Adrenal gland (tissue), 12 donors: ENCODE results near the gene UBR1. TPM values are rescaled to one million over a fixed set of nuclear protein-coding genes. Genes with fewer than 3 reads are reported as not detected.
A peak's percentile ranks its signal among the peaks of the same experiment; 100 is the strongest.
"Not testable (repeated sequence)": the region's sequence is repeated elsewhere in the genome, so short reads cannot be mapped to it uniquely, and the experiment has no call there.

Experiments
- DNase-seq, 7 donors: peaks; one replicate each; pipeline ENCODE4 v3.0.0-alpha.2; 2019 to 2020
- H3K27ac ChIP-seq, 5 donors: fragments of 200-600 bp; sonication (generic) in 4 of 5; 1 replicate in 3 of 5; 2 replicates in 2 of 5; pipeline versions ENCODE4 v1.5.1 to v1.8.0; 2016 to 2020; ENCODE audit warnings: mild to moderate bottlenecking in 1 of 5
- H3K27me3 ChIP-seq: fragments of 200-600 bp; 2 replicates; pipeline ENCODE4 v1.8.0; 2021
- H3K36me3 ChIP-seq, 2 donors: fragments of 200-600 bp; replicated peaks in 1 of 2; 1 replicate in 1 of 2; 2 replicates in 1 of 2; pipeline versions ENCODE4 v1.5.1 to v1.8.0; 2018 to 2022
- H3K4me1 ChIP-seq, 2 donors: fragments of 200-600 bp; replicated peaks in 1 of 2; 1 replicate in 1 of 2; 2 replicates in 1 of 2; pipeline versions ENCODE4 v1.5.1 to v1.8.0; 2018 to 2021
- H3K4me3 ChIP-seq, 4 donors: fragments of 200-600 bp; sonication (generic) in 3 of 4; one replicate each; pipeline ENCODE4 v1.5.1; 2016 to 2018
- H3K9me3 ChIP-seq, 3 donors: fragments of 200-600 bp; sonication (generic) in 1 of 3; replicated peaks in 1 of 3; 1 replicate in 2 of 3; 2 replicates in 1 of 3; pipeline versions ENCODE4 v1.5.1 to v1.8.0; 2016 to 2021
- POLR2A ChIP-seq, 2 donors: fragments of 450-650 bp; IDR thresholded peaks; one replicate each; pipeline ENCODE4 v1.6.1; 2017; ENCODE audit warnings: antibody characterized with exemption in 2 of 2, mild to moderate bottlenecking in 2 of 2, moderate library complexity in 1 of 2
- WGBS, 4 donors: extraction: QIAGEN DNeasy Blood & Tissue Kit in 2 of 4; methylation state at CpG; one replicate each; pipeline versions ENCODE4 v1.1.5 to v1.1.7; 2013 to 2017; 5-methylcytosine and 5-hydroxymethylcytosine counted together
- intact Hi-C, 2 donors: fragments of 100-400 bp; cut with DNase I; formaldehyde crosslinking; loops; one replicate each; pipeline versions ENCODE4 v1.14.1 to v1.15.0; 2022 to 2023
- polyA plus RNA-seq, 3 donors: library from polyadenylated mRNA; stranded (reverse); fragments of 200-250 nt in 2 of 3; fragments of 350-450 nt in 1 of 3; fragmentation: Illumina TruSeq in 1 of 3; extraction: RNeasy Lipid Tissue Mini Kit (QIAGEN cat#74804) in 1 of 3; gene quantifications; one replicate each; pipeline ENCODE4 v1.2.3, GENCODE V29; 2013 to 2014
- total RNA-seq, 9 donors: library from RNA; depleted of rRNA in 4 of 9; stranded (reverse); fragments of >200 nt in 4 of 9; fragments of 120-200 nt in 1 of 9; fragmentation: NEBNext Ultra II Directional in 1 of 9; extraction: Animal tissue kit (Norgen Biotek cat#: 25700) in 1 of 9; gene quantifications; one replicate each; pipeline versions ENCODE4 v1.1.0 to v1.2.4, GENCODE V29; 2013 to 2023
- TF ChIP-seq, protein P1 (sequence below), 6 experiments: fragments of 450-650 bp in 4 of 6; fragments of 200-600 bp in 2 of 6; sonication (generic) in 1 of 6; IDR thresholded peaks; 1 replicate in 5 of 6; 2 replicates in 1 of 6; pipeline versions ENCODE4 v1.5.1 to v1.8.0; 2016 to 2021; ENCODE audit warnings: antibody characterized with exemption in 6 of 6, mild to moderate bottlenecking in 2 of 6, moderate library complexity in 1 of 6
- donor health status: healthy with polysubstance abuse.
- donor health status: Bipolar disorder and iron deficiency.
- donor health status: DM: yes; HTN: yes; CAD: no.
- donor health status: DM: no; HTN: no; CAD: no.
- donor health status: DM: no; HTN: no; CAD: no.
- donor health status: DM: yes; HTN: yes; CAD: no.

The UBR1 gene
- total and polyA plus RNA-seq, 12 donors: 3.9 to 37.9 (median 21.6) TPM

DNA sequence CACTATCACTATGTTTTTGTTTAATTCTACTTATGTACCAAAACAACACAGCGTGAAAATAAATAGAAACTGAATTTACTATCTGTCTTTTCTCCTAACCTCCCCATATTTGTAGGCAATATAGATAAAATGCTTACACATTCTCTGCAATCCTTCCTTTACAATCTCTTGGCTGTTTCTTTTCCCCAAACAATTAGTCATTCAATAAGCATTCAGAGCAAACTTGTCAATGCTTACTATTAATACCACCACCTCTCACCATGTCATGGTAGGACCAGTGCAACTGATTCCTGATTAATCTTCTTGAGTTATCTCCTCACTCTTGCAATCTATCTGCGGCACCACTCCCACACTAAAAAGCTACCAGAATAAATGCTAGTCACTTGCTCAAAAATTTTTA lies 111.3 kb downstream of the UBR1 start:
- no peak overlapping the region for H3K27ac ChIP-seq
- H3K4me1 ChIP-seq: peaks cover 10 to 23% of the 10 kb centered on the region in 2 donors
- H3K4me3 ChIP-seq: no peak overlapping the region
- 95 to 97% (median 95%) methylated on average over 2 of the region's 2 CpGs for WGBS, 4 donors
- H3K36me3 ChIP-seq: peaks cover 0 to 7% of the 10 kb centered on the region in 2 donors
- no peak for DNase-seq
- intact Hi-C loops: no loop called here
- H3K9me3 ChIP-seq: no peaks in the 10 kb centered on the region
- H3K27me3 ChIP-seq: no peaks in the 10 kb centered on the region
- no peak for TF ChIP-seq POLR2A (IDR thresholded peaks at IDR 0.05)
- TF ChIP-seq, protein P1, sequence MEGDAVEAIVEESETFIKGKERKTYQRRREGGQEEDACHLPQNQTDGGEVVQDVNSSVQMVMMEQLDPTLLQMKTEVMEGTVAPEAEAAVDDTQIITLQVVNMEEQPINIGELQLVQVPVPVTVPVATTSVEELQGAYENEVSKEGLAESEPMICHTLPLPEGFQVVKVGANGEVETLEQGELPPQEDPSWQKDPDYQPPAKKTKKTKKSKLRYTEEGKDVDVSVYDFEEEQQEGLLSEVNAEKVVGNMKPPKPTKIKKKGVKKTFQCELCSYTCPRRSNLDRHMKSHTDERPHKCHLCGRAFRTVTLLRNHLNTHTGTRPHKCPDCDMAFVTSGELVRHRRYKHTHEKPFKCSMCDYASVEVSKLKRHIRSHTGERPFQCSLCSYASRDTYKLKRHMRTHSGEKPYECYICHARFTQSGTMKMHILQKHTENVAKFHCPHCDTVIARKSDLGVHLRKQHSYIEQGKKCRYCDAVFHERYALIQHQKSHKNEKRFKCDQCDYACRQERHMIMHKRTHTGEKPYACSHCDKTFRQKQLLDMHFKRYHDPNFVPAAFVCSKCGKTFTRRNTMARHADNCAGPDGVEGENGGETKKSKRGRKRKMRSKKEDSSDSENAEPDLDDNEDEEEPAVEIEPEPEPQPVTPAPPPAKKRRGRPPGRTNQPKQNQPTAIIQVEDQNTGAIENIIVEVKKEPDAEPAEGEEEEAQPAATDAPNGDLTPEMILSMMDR (IDR thresholded peaks at IDR 0.05): no peak

DNA sequence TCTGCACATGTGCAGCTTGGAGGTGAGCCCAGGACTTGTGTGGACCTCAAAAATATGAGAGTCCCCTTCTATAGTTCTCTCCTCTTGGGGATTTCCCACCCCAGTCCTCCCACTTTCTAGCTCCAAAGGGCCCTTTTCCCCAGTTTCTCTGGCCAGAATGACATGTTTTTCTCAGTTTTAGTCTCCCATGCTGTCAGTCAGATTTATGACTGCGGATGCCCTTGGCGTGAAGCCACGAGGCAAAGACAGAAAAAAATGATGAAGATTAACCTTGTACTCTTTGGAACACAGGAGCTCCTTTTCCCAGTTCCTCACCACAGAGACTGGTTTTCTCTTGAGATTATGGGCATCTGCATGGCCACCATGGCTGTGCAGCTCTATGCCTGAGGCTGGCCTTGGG lies 113.2 kb downstream of the UBR1 start:
- intact Hi-C loops: no loop called here
- peaks cover 0 to 19% of the 10 kb centered on the region in 2 donors for H3K36me3 ChIP-seq
- TF ChIP-seq, protein P1 (IDR thresholded peaks at IDR 0.05): no peak
- no peak for TF ChIP-seq POLR2A (IDR thresholded peaks at IDR 0.05)

DNA sequence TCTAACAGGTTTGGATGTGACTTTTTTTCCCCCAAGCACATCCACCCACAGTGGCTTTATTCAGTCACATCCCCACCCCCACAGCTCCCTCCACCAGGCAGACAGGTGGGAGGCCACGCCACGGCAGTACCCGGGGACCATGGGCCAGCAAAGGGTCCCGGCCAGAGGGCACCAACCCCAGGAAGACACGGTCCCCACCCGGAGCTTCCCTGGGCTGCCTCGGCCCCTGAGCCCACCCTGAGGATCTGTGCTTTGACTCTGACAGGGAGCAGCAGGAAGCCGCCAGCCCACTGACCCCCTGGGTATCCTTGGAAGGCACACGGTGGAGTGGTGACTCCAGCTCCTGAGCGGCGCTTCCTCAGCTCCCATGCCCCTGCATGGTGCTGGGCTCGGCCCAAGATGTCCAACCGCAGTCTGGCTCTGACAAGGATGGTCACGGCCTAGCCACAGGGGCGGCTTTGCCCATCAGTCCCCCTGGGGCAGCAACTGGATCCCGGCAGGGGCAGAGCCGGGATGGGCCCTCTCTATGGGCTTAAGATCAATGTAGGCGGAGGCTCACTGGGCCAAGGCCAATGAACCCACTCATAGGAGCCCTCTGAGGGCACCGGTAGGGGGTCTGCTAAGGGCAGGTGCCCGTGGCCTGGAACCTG lies 119.0 kb downstream of the UBR1 start:
- H3K4me3 ChIP-seq: no peak overlapping the region
- no peak overlapping the region for H3K27ac ChIP-seq
- intact Hi-C loops: no loop called here
- H3K9me3 ChIP-seq: no peaks in the 10 kb centered on the region
- TF ChIP-seq, protein P1 (IDR thresholded peaks at IDR 0.05): no peak
- TF ChIP-seq POLR2A (IDR thresholded peaks at IDR 0.05): no peak
- peaks cover 1 to 6% of the 10 kb centered on the region in 2 donors for H3K4me1 ChIP-seq
- no peaks in the 10 kb centered on the region for H3K27me3 ChIP-seq
- peaks cover 0 to 33% of the 10 kb centered on the region in 2 donors for H3K36me3 ChIP-seq
- WGBS, 4 donors: 93 to 95% (median 94%) methylated on average over 13 to 20 of the region's 20 CpGs
- DNase-seq: no peak

More for the DNA sequence above, 113.2 kb downstream of the UBR1 start:
- Histone ChIP-seq H3K9me3 (no peaks in the 10 kb centered on the region), H3K4me1 (peaks cover 10 to 19% of the 10 kb centered on the region in 2 donors), H3K27ac (peak overlapping the region in 2 of 5 donors; percentile 13 to 32), H3K27me3 (no peaks in the 10 kb centered on the region), H3K4me3 (no peak overlapping the region)
- 12 to 38% (median 28%) methylated on average over 3 of the region's 3 CpGs for WGBS, 4 donors
- peak; percentile 51 to 81 (median 67) for DNase-seq

DNA sequence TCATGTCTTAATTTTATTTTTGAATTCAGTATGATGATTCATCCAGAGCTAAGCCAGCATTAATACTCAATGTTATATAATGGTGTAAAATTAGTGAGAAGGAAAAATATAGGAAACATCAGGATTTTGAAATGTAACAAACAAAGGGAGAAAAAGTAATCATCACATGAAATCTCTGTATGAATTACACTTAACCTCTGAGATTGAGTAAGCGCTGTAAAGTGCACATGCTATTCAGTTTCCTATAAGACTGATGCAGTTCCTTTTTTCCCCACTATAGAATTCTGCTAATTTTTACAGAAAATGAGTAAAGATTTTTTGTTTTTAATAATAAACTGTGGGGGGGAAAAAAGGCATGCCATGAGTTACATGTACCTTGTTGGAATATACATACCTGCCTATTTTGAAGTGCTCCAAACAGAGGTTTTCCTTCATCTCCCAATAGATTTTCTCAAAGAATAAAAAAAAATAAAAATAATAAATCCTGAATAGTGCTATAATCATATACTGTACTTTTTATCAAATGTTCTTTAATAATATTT lies 121.3 kb downstream of the UBR1 start:
- Histone ChIP-seq H3K36me3 (peaks cover 0 to 36% of the 10 kb centered on the region in 2 donors), H3K27ac (no peak overlapping the region), H3K9me3 (no peaks in the 10 kb centered on the region), H3K27me3 (no peaks in the 10 kb centered on the region), H3K4me1 (no peaks in the 10 kb centered on the region), H3K4me3 (no peak overlapping the region)
- no peak for DNase-seq
- intact Hi-C loops: no loop called here
- WGBS, 4 donors: 98 to 100% (median 99%) methylated on average over 1 of the region's 1 CpG
- no peak for TF ChIP-seq POLR2A (IDR thresholded peaks at IDR 0.05)
- TF ChIP-seq, protein P1 (IDR thresholded peaks at IDR 0.05): peak in 3 of 6 experiments; percentile 4 to 14 (median 10)

DNA sequence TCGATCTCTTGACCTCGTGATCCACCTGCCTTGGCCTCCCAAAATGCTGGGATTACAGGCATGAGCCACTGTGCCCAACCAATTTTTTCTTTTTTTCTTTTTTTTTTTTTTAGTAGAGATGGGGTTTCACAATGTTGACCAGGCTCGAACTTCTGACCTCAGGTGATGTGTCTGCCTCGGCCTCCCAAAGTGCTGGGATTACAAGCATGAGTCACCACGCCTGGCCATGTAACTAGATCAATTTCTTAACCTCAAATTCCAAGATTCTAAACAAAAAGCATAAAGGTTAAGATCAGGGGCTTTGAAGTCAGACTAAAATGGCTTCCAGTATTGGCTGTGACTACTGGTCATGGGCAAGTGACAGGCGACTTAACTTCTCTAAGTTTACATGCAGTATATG lies 126.7 kb downstream of the UBR1 start:
- WGBS, 4 donors: 88 to 94% (median 90%) methylated on average over 6 of the region's 6 CpGs
- intact Hi-C loops, H3K27me3 ChIP-seq, DNase-seq, H3K27ac ChIP-seq, H3K4me1 ChIP-seq, H3K4me3 ChIP-seq, H3K9me3 ChIP-seq: not testable (repeated sequence)
- H3K36me3 ChIP-seq: peaks cover 0 to 40% of the 10 kb centered on the region in 2 donors
